Transverse colon (tissue), 4 donors: Measurements from ENCODE around the gene MRPL32. TPM values are rescaled to one million over a fixed set of nuclear protein-coding genes. Genes with fewer than 3 reads are reported as not detected.

Experiments used
- DNase-seq: peaks from one replicate; pipeline ENCODE4 v3.0.0-alpha.2; 2019
- H3K27ac ChIP-seq, 4 donors: fragments of 200-600 bp; sonication (generic); 2 replicates each; pipeline ENCODE4 v1.5.1; 2016 to 2018; ENCODE audit warnings: inconsistent platforms in 4 of 4
- H3K27me3 ChIP-seq: fragments of 200-600 bp; sonication (generic); 2 replicates; pipeline ENCODE4 v1.5.1; 2017; ENCODE audit warnings: inconsistent platforms
- H3K36me3 ChIP-seq, 4 donors: fragments of 200-600 bp; sonication (generic); 2 replicates each; pipeline ENCODE4 v1.5.1; 2017 to 2019; ENCODE audit warnings: inconsistent platforms in 4 of 4
- H3K4me1 ChIP-seq, 4 donors: fragments of 200-600 bp; sonication (generic); 2 replicates each; pipeline ENCODE4 v1.5.1; 2017 to 2020; ENCODE audit warnings: inconsistent platforms in 4 of 4
- H3K4me3 ChIP-seq, 4 donors: fragments of 200-600 bp; sonication (generic); 1 replicate in 1 of 4; 2 replicates in 3 of 4; pipeline versions ENCODE4 v1.5.1 to v1.6.1; 2017 to 2019; ENCODE audit warnings: inconsistent platforms in 4 of 4
- H3K9me3 ChIP-seq, 2 donors: fragments of 200-600 bp; sonication (generic); 2 replicates each; pipeline ENCODE4 v1.5.1; 2017 to 2019; ENCODE audit warnings: inconsistent platforms in 2 of 2
- CTCF ChIP-seq, 5 experiments: fragments of 200-600 bp in 3 of 5; fragments of 450-650 bp in 2 of 5; sonication (generic) in 3 of 5; IDR thresholded peaks; 1 replicate in 2 of 5; 2 replicates in 3 of 5; pipeline ENCODE4 v1.5.1; 2016 to 2017; ENCODE audit warnings: antibody characterized with exemption in 5 of 5, inconsistent platforms in 3 of 5, mild to moderate bottlenecking in 2 of 5, moderate library complexity in 1 of 5
- EP300 ChIP-seq: sonication (generic); formaldehyde crosslinking; IDR thresholded peaks from one replicate; pipeline ENCODE4 v1.6.1; 2017; ENCODE audit warnings: antibody characterized with exemption, low read depth
- POLR2A ChIP-seq: fragments of 450-650 bp; IDR thresholded peaks from one replicate; pipeline ENCODE4 v1.6.1; 2016; ENCODE audit warnings: antibody characterized with exemption, mild to moderate bottlenecking, moderate library complexity
- POLR2AphosphoS5 ChIP-seq, 3 donors: sonication (generic); formaldehyde crosslinking; IDR thresholded peaks; one replicate each; pipeline ENCODE4 v1.6.1; 2016; ENCODE audit warnings: antibody characterized with exemption in 3 of 3
- WGBS, 2 donors: methylation state at CpG; one replicate each; pipeline ENCODE4 v1.1.5; 2018; ENCODE audit warnings: low coverage in 1 of 2; 5-methylcytosine and 5-hydroxymethylcytosine counted together
- in situ Hi-C, 4 donors: fragments of 200-750 bp; cut with MboI; loops; one replicate each; pipeline versions ENCODE4 v1.15.0 to v1.15.1; 2017; ENCODE audit warnings: low sequenced_read_pairs in 3 of 4, low pct_ligation_motif_present in 1 of 4, low pct_unique_long_range_greater_than_20kb in 1 of 4
- intact Hi-C: fragments of 100-400 bp; cut with DNase I; formaldehyde crosslinking; loops from one replicate; pipeline ENCODE4 v1.15.1; 2023; ENCODE audit warnings: low total_unique reads
- total RNA-seq, 4 donors: library from RNA; depleted of rRNA; stranded (reverse); fragments of >200 nt; gene quantifications; one replicate each; pipeline ENCODE4 v1.1.0, GENCODE V29; 2016

Gene MRPL32
- total RNA-seq, 4 donors from 2014 or later = 22.5 to 49.4 (median 36.4) TPM

- no peak for DNase-seq
- no peak for TF ChIP-seq POLR2A
- TF ChIP-seq CTCF (IDR thresholded peaks at IDR 0.05) = no peak
- no peak for TF ChIP-seq EP300
- no peak for TF ChIP-seq POLR2AphosphoS5 (IDR thresholded peaks at IDR 0.05)
- 64 to 79% methylated on average over 3 of the region's 3 CpGs for WGBS, 2 donors
- no peaks in the 10 kb centered on the region for H3K9me3 ChIP-seq
- in situ Hi-C loops = no loop called here
- no peaks in the 10 kb centered on the region for H3K4me1 ChIP-seq
- no peak overlapping the region for H3K27ac ChIP-seq
- H3K4me3 ChIP-seq = no peak overlapping the region
- intact Hi-C loops = no loop called here
- H3K36me3 ChIP-seq = no peaks in the 10 kb centered on the region
- no peaks in the 10 kb centered on the region for H3K27me3 ChIP-seq
Measured at GRCh38 chr7:42980514-42980913, 48.3 kb downstream of the MRPL32 start.

DNA sequence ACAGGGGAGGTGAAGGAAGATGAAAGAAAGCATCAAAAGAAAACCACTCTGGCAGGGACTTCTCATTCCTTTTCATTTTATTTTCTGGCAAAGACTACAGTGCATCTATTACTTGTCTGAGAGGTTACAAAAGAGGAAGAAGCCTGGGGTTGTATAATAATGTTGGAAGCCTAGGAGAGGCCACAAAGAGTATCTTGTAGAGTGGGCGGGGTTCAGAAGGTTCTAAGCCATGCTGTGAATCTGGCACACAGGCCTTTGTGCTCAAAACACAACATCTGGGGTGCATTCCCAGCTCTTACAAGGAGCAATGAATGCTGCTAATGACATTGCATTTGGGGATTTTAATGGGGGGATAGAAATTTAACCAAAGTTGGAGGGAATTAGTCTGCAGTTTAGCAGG lies 49.4 kb downstream of the MRPL32 start:
- Histone ChIP-seq H3K9me3 (no peaks in the 10 kb centered on the region), H3K4me3 (no peak overlapping the region), H3K36me3 (no peaks in the 10 kb centered on the region), H3K27ac (no peak overlapping the region), H3K4me1 (no peaks in the 10 kb centered on the region), H3K27me3 (no peaks in the 10 kb centered on the region)
- DNase-seq = no peak
- no peak for TF ChIP-seq POLR2A
- no peak for TF ChIP-seq CTCF (IDR thresholded peaks at IDR 0.05)
- TF ChIP-seq EP300 = no peak
- no peak for TF ChIP-seq POLR2AphosphoS5 (IDR thresholded peaks at IDR 0.05)
- in situ Hi-C loops (no loop called here), intact Hi-C loops (no loop called here)
- WGBS, 2 donors = 90 to 100% methylated on average over 1 of the region's 1 CpG

DNA sequence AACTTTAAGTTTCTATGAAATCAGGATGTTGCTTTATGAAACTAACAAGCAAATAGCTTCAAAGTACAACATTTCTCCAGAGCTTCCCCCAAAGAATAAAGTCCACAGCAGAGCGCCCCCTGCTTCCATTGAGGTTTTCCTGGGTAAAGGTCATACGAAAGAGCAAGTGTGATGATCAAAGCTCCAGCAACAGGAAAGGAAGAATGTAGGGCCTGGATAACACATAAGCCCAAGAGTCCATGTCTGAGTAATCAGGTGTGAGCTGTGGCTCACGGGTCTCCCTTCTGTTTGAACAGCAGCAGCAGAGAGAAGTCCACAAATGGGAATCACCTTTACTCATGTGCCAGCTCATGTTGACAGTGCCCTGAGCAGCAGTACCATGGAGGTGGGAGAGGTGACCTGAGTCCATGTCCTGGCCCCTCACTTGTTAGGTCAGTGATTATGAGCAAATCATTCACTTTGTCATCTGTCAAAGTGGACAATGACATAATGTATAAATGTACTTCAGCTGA lies 50.5 kb downstream of the MRPL32 start:
- no peak for TF ChIP-seq CTCF (IDR thresholded peaks at IDR 0.05)
- TF ChIP-seq POLR2AphosphoS5 (IDR thresholded peaks at IDR 0.05) = no peak
- no peak for TF ChIP-seq EP300
- no peak for TF ChIP-seq POLR2A
- DNase-seq = no peak
- WGBS, 2 donors = 69% methylated on average over 3 of the region's 3 CpGs; no CpG with 5 or more reads in 1 of the 2 donors
- intact Hi-C loops (no loop called here), in situ Hi-C loops (no loop called here)
- H3K4me1 ChIP-seq = no peaks in the 10 kb centered on the region
- H3K4me3 ChIP-seq = no peak overlapping the region
- no peaks in the 10 kb centered on the region for H3K27me3 ChIP-seq
- no peaks in the 10 kb centered on the region for H3K36me3 ChIP-seq
- no peak overlapping the region for H3K27ac ChIP-seq
- H3K9me3 ChIP-seq = no peaks in the 10 kb centered on the region

DNA sequence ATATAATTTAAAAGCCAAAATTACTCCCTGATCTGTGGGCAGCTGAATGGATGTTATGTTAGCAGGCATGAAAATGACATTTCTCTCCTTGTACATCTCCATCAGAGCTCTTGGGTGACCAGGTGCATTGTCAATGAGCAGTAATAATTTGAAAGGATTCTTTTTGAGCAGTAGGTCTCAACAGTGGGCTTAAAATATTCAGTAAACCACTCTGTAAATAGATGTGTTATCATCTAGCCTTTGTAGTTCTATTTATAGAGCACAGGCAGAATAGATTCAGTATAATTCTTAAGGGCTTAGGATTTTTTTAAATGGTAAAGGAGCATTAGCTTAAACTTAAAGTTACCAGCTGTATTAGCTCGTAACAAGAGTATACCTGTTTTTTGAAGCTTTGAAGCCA lies 52.0 kb downstream of the MRPL32 start:
- in situ Hi-C loops (no loop called here), intact Hi-C loops (no loop called here)
- no peak overlapping the region for H3K27ac ChIP-seq
- DNase-seq = no peak
- WGBS, 2 donors = 83% methylated on average over 1 of the region's 1 CpG
- no peaks in the 10 kb centered on the region for H3K9me3 ChIP-seq
- TF ChIP-seq EP300 (no peak), POLR2A (no peak), POLR2AphosphoS5 (IDR thresholded peaks at IDR 0.05) (no peak), CTCF (IDR thresholded peaks at IDR 0.05) (no peak)
- H3K27me3 ChIP-seq = no peaks in the 10 kb centered on the region
- no peaks in the 10 kb centered on the region for H3K4me1 ChIP-seq
- H3K36me3 ChIP-seq = no peaks in the 10 kb centered on the region
- no peak overlapping the region for H3K4me3 ChIP-seq
